HCT116 (cell line): ENCODE data around the gene MICALL2.

Experiments used
- CTCF ChIP-seq, 3 experiments: fragments of 200-600 bp in 1 of 3; sonication (generic) in 1 of 3; IDR thresholded peaks in 2 of 3; conservative IDR thresholded peaks in 1 of 3; 2 replicates each; pipeline ENCODE4 v1.5.1; 2012 to 2017; ENCODE audit warnings: low read depth in 2 of 3, low read length in 2 of 3, antibody characterized with exemption in 1 of 3, borderline replicate concordance in 1 of 3, control low read depth in 1 of 3, mild to moderate bottlenecking in 1 of 3, mixed read lengths in 1 of 3, mixed run types in 1 of 3, moderate library complexity in 1 of 3; ENCODE audit not compliant: insufficient read depth in 1 of 3
- EGR1 ChIP-seq: IDR thresholded peaks from 2 replicates; pipeline ENCODE4 v1.6.1; 2012; ENCODE audit warnings: low read depth
- ZBTB33 ChIP-seq: IDR thresholded peaks from 2 replicates; pipeline ENCODE4 v1.6.1; 2011; ENCODE audit warnings: mild to moderate bottlenecking, low read length, moderate library complexity; ENCODE audit not compliant: insufficient replicate concordance; ENCODE audit errors: extremely low read depth

DNA sequence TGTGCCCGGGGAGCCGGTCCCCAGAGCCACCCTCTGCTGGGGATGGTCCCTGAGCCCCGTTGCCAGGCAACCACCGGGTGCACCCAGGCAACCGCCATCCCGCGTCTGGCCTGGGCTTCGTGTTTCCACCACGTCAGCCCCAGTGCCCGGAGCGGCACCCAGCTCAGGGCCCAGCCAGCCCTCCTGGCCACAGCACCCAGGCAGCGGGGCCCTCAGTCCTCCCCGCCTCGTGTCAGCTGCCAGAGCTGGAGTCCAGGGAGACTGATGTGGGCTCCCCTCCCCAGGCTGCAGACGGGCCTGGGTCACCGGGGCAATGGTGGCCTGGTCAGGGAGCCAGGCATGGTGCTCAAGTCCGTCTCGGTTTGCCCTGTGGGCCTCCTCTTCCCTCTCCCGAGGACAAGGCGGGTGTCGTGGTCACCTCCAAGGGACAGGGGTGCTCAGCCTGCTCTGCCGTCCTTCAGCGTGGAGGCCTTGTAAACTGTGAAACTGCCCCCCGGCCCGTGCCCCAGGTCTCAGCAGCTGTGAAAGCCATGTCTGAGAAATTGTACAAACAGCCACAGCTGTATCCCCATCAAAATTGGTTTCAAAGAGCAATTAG, 72.5 kb downstream of the MICALL2 start:
- TF ChIP-seq CTCF (IDR thresholded peaks at IDR 0.05 in 2 of 3, conservative IDR thresholded peaks at IDR 0.05 in 1 of 3; ENCODE audit: borderline replicate concordance in 1 of 3, insufficient read depth in 1 of 3, low read depth in 2 of 3, low read length in 2 of 3) (no peak), EGR1 (no peak), ZBTB33 (no peak)
